ENCODE results near the gene RNU5D-1. TPM values are rescaled to one million over a fixed set of nuclear protein-coding genes. Genes with fewer than 3 reads are reported as not detected.
"Not testable (repeated sequence)": the region's sequence is repeated elsewhere in the genome, so short reads cannot be mapped to it uniquely, and the experiment has no call there.

Gene RNU5D-1
- total RNA-seq, 1 experiment from 2014 or later: not detected

GRCh38 chr1:44700573-44700972, 30.4 kb downstream of the RNU5D-1 start:
- Histone ChIP-seq H3K4ac (ENCODE audit: low read depth, low read length) (no peak overlapping the region), H2BK15ac (ENCODE audit: low read depth, low read length) (no peak overlapping the region), H4K8ac (replicated peaks; ENCODE audit: insufficient read length, low read depth, low read length) (no peak overlapping the region), H4K91ac (ENCODE audit: insufficient read length, low read depth, low read length) (no peak overlapping the region), H3K18ac (ENCODE audit: insufficient read length, low read depth, low read length) (no peak overlapping the region), H3K56ac (ENCODE audit: insufficient read length, low read depth, low read length) (no peak overlapping the region), H2BK20ac (ENCODE audit: low read depth, low read length, poor library complexity, severe bottlenecking) (no peak overlapping the region), H3K27ac (ENCODE audit: insufficient read length, low read depth, low read length) (no peak overlapping the region), H3K4me1 (ENCODE audit: insufficient read depth, low read length) (no peaks in the 10 kb centered on the region), H3K27me3 (ENCODE audit: insufficient read depth, low read length) (no peaks in the 10 kb centered on the region), H2BK12ac (ENCODE audit: insufficient read length, low read depth, low read length) (no peak overlapping the region), H2AK5ac (ENCODE audit: insufficient read length, low read length) (no peak overlapping the region), H3K9me3 (ENCODE audit: control insufficient read depth, low read depth, low read length) (no peaks in the 10 kb centered on the region), H4K20me1 (ENCODE audit: control insufficient read depth, insufficient read depth, insufficient read length) (no peaks in the 10 kb centered on the region), H2AFZ (ENCODE audit: low read length) (no peak overlapping the region), H3K79me2 (ENCODE audit: insufficient read depth, low read length) (no peaks in the 10 kb centered on the region), H3K79me1 (ENCODE audit: insufficient read depth, low read depth, low read length, poor library complexity, severe bottlenecking) (no peaks in the 10 kb centered on the region), H2BK120ac (ENCODE audit: low read depth, low read length, poor library complexity, severe bottlenecking) (no peak overlapping the region), H3T11ph (ENCODE audit: low read length) (no peak overlapping the region), H3K14ac (ENCODE audit: insufficient read depth, low read length) (no peak overlapping the region), H3K4me2 (ENCODE audit: insufficient read depth, insufficient read length, low read length) (no peak overlapping the region), H3K23me2 (ENCODE audit: insufficient read length, low read depth, low read length, poor library complexity, severe bottlenecking) (no peaks in the 10 kb centered on the region), H3K23ac (ENCODE audit: insufficient read length, low read depth, low read length) (no peak overlapping the region), H4K5ac (ENCODE audit: insufficient read length, low read depth, low read length) (no peak overlapping the region), H3K9ac (ENCODE audit: extremely low read depth, insufficient read length, low read length) (no peak overlapping the region), H2BK5ac (ENCODE audit: insufficient read length, low read length) (no peak overlapping the region)
- DNase-seq: no peak
- peaks cover 0 to 4% of the 10 kb centered on the region in 2 experiments; a peak in 2 of 4 replicates for H3K4me1 Mint-ChIP-seq
- peaks cover 5% of the 10 kb centered on the region for H3K27me3 Mint-ChIP-seq (ENCODE audit: low read depth)
- no peak overlapping the region for H3K27ac Mint-ChIP-seq
- no peaks in the 10 kb centered on the region for H3K9me3 Mint-ChIP-seq
- H3K36me3 Mint-ChIP-seq (ENCODE audit: insufficient read depth in 1 of 3, low read depth in 3 of 3): no peaks in the 10 kb centered on the region
- WGBS (ENCODE audit: extremely low coverage, insufficient read length, low lambda C conversion rate): no CpG with 5 or more reads among the region's 1 CpG
- no peak for TF ChIP-seq CTCF (conservative IDR thresholded peaks at IDR 0.05)
- no peak overlapping the region for H3K4me3 Mint-ChIP-seq

- H2BK120ac ChIP-seq (ENCODE audit: low read depth, low read length, poor library complexity, severe bottlenecking); H3K27ac ChIP-seq (ENCODE audit: insufficient read length, low read depth, low read length); H2BK15ac ChIP-seq (ENCODE audit: low read depth, low read length); H3K27me3 Mint-ChIP-seq (ENCODE audit: low read depth); H2BK12ac ChIP-seq (ENCODE audit: insufficient read length, low read depth, low read length); H3K18ac ChIP-seq (ENCODE audit: insufficient read length, low read depth, low read length); H3K79me1 ChIP-seq (ENCODE audit: insufficient read depth, low read depth, low read length, poor library complexity, severe bottlenecking); H3K9ac ChIP-seq (ENCODE audit: extremely low read depth, insufficient read length, low read length); H3K4ac ChIP-seq (ENCODE audit: low read depth, low read length); H3K27me3 ChIP-seq (ENCODE audit: insufficient read depth, low read length); H4K8ac ChIP-seq (replicated peaks; ENCODE audit: insufficient read length, low read depth, low read length); H3K4me1 ChIP-seq (ENCODE audit: insufficient read depth, low read length); H3K9me3 ChIP-seq (ENCODE audit: control insufficient read depth, low read depth, low read length); H3K4me1 Mint-ChIP-seq; H2BK5ac ChIP-seq (ENCODE audit: insufficient read length, low read length); H3K27ac Mint-ChIP-seq; H3K36me3 Mint-ChIP-seq (ENCODE audit: insufficient read depth in 1 of 3, low read depth in 3 of 3); H2BK20ac ChIP-seq (ENCODE audit: low read depth, low read length, poor library complexity, severe bottlenecking); H3K56ac ChIP-seq (ENCODE audit: insufficient read length, low read depth, low read length); H4K91ac ChIP-seq (ENCODE audit: insufficient read length, low read depth, low read length); H3K79me2 ChIP-seq (ENCODE audit: insufficient read depth, low read length); H3T11ph ChIP-seq (ENCODE audit: low read length); H2AFZ ChIP-seq (ENCODE audit: low read length); H3K9me3 Mint-ChIP-seq; H4K20me1 ChIP-seq (ENCODE audit: control insufficient read depth, insufficient read depth, insufficient read length); H2AK5ac ChIP-seq (ENCODE audit: insufficient read length, low read length); H3K4me2 ChIP-seq (ENCODE audit: insufficient read depth, insufficient read length, low read length); H3K23me2 ChIP-seq (ENCODE audit: insufficient read length, low read depth, low read length, poor library complexity, severe bottlenecking); DNase-seq; H3K14ac ChIP-seq (ENCODE audit: insufficient read depth, low read length); H3K4me3 Mint-ChIP-seq; H4K5ac ChIP-seq (ENCODE audit: insufficient read length, low read depth, low read length); H3K23ac ChIP-seq (ENCODE audit: insufficient read length, low read depth, low read length): not testable (repeated sequence)
- no CpG with 5 or more reads among the region's 9 CpGs for WGBS (ENCODE audit: extremely low coverage, insufficient read length, low lambda C conversion rate)
Observed at GRCh38 chr1:44699375-44699774, 31.6 kb downstream of the RNU5D-1 start.

All from H9 (cell line).